Measurements from ENCODE around the gene RTF2. TPM values are rescaled to one million over a fixed set of nuclear protein-coding genes. Genes with fewer than 3 reads are reported as not detected.
"Not testable (repeated sequence)": the region's sequence is repeated elsewhere in the genome, so short reads cannot be mapped to it uniquely, and the experiment has no call there.

RTF2 gene
- total RNA-seq, 1 experiment from 2014 or later, result 131 TPM

GRCh38 chr20:56488566-56488965 is 20.1 kb downstream of the RTF2 start:
- no peak for DNase-seq (ENCODE audit: low spot score)

DNA sequence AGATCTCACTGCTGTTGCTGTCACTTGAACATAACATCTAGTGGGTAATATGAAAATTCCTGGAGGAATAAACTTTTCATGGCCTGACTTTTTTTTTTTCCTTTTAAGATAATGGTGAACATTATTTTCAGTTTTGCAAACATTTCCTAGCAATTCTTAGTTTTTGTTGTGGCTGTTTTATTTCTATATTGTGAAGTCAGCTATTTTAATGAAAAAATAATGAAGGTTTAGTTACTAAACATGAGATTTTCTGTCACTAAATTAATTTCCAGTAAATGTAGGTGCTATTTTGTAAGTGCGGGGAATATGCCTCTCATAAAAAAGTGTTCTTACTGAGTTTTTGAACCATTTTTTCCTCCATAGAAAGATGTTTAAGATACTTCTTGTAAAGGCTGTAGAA is 32.7 kb downstream of the RTF2 start:
- no peak for DNase-seq (ENCODE audit: low spot score)

DNA sequence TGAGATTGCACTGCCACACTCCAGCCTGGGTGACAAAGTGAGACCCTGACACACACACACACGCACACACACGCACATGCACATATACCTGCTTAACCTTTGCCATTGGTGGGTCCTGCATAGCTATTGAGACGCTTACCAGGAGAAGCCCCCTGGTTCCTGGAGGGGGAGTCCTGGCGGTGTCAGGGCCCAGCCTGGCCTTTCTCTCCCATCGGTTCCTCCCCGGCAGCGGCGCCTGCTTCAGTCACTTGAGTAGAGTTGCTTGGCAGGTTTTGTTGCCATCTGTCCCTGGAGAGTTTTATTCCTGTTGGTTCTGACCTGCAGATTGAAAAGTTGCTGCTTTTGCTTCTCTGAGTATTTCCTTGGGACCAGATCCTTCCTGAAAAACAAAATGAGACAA is 35.5 kb downstream of the RTF2 start:
- no peak for DNase-seq (ENCODE audit: low spot score)

- DNase-seq (ENCODE audit: low spot score), result no peak
Measured at GRCh38 chr20:56504373-56505005, 36.1 kb downstream of the RTF2 start.

DNA sequence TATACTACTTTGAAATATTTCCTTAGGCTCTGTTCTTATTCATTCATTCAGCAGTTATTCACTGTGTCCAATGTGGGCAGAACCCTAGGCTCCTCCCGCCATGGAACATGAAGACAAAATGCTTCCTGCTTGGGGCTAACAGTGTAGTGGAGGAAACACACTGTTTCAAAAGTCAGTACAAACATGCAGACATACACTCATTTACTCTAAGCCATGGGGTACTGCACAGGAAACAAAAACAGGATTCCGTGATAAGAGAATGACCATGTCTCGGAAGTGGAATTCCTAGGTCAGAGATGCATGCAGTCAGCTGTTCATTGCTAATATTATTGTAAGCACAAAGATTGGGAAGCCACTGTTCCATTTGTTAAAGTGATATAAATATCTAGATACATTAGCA is 37.7 kb downstream of the RTF2 start:
- DNase-seq (ENCODE audit: low spot score), result no peak

DNA sequence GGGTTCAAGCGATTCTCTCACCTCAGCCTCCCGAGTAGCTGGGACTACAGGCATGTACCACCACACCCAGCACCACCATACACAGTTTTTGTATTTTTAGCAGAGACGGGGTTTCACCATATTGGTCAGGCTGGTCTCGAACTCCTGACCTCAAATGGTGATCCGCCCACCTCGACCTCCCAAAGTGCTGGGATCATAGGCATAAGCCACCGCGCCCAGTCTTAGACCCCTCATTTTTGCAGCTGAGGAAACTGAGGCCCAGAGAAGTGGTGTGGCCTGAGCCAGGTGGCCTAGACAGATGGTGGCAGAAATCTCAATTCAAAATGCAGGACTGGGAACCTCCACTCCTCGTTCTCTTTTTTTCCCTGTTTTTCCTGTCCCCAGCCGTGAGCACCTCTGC is 43.5 kb downstream of the RTF2 start:
- DNase-seq (ENCODE audit: low spot score), result no peak

DNA sequence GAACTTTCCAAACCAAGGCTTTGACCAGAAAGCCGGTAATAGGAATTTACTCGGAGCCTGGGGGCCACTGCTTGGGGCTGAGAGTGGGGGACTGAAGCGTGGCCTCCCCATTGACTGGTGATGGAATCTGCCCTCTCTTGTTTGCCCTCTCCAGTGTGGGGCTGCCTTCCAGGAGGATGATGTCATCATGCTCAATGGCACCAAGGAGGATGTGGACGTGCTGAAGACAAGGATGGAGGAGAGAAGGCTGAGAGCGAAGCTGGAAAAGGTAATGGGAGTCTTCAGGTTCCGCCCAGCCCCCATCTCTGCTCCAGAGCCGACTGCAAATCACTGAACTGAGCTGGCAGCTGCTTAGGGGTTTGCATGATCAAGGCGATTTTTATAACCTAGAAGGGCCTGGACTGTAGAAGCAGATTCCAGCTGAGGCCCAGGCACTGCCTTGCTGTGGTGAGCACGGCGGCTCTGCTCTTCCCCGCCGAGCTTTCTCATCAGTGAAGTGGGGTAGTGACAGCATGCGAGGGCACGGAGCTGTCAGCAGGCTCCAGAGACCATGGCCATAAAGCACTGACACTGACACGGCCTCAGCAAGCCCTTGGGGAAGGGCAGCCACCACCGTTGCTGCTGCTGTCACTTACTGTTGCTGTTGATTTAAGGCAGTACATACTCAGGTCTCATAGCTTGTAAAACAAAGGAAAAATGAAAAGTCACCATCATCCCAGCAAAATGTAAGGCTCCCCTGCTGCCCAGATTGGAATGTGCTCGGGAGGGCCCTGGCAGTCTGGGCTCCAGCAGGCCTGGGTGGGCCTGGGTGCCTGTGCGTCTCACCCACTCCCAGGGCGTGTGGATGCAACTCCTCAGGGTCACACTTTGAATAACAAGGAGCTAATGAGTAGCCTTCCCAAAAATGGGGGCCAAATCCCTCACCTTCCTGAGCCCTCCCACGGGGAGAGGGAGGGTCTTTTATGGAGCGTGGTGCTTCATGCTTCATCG is 45.0 kb downstream of the RTF2 start:
- no peak for DNase-seq (ENCODE audit: low spot score)

GRCh38 chr20:56516631-56517030 is 48.2 kb downstream of the RTF2 start:
- DNase-seq (ENCODE audit: low spot score), result no peak

- DNase-seq (ENCODE audit: low spot score), result no peak
Measured at GRCh38 chr20:56517211-56517610, 48.8 kb downstream of the RTF2 start.

DNA sequence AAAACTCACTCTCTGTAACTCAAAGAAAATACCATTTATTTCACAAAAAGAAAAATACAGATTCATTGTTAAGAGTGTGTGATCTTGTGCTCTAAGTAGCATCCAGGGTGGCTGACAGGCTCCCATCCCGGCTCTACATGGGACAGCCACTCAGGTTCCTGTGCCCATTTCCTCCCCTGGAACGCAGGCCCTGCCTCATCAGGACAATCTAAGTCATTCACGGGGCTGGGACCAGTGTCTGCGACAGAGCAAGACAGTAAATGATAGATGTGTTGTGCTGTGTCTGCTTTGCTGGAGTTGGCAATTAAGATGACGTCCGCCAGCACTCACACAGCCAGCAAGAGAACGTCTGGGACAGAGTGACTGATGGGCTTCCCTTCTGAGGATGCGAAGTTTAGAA is 49.2 kb downstream of the RTF2 start:
- DNase-seq (ENCODE audit: low spot score), result no peak

GRCh38 chr20:56518126-56518525 is 49.7 kb downstream of the RTF2 start:
- DNase-seq (ENCODE audit: low spot score), result no peak

DNA sequence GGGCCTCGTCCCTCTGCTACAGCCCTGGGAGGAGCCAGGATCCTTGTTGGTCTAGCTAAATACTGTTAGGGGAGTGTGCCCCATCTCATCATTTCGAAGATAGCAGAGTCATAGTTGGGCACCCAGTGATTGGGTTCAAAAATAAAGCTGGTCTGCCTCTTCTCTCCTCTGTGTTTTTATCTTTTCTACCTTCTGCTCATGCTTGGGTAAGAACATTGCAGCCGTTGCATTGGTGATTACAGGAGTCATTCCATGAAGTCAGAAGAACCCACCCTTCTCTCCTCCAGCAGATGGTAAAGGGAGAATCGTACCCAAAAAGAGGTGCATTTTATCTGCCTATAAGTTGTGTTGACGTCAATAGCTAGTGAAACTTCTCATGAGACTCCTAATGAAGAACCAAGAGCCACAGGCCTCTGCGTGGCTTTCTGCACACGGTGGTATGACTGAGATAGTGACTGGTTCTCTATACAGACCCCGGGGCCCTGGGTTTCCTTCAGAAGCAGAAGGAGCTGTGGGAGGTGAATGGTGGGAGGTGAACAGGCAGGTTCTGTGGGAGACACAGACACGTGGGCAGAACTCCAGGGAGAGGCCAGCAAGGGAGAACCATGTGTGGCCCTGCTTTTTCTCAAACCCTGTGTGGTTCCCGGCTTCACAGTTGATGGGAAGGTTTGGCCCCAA is 50.4 kb downstream of the RTF2 start:
- DNase-seq (ENCODE audit: low spot score), result no peak

DNA sequence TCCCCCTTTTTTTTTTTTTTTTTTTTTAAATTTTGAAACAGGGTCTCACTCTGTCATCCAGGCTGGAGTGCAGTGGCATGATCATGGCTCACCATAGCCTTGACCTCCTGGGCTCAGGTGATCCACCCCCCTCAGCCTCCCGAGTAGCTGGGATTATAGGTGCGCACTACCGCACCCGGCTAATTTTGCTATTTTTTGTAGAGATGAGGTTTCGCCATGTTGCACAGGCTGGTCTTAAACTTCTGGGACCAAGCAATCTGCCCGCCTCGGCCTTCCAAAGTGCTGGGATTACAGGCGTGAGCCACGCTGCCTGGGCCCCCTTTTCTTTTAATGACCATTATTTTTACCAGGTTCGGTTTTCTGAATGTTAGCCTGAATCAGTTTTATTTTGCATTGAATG is 51.1 kb downstream of the RTF2 start:
- DNase-seq (ENCODE audit: low spot score), result no peak

DNA sequence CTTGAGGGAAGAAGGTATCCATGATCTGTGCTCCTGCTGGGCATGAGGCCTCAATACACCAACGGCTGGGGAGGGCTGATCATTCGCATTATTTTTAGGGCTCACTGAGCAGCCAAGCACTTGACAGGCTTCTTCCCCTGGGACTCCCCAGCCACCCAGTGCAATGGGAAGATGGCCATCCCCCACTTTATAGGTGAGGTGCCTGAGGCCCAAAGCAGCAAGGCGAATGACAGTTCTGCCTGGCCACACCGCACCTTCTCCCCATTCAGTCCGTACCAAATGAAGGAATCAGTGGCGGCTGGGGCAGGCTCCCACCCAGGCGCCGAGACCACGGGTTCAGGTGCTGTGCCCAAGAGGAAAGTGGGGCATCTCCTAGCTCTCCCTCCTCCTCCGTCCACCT is 51.8 kb downstream of the RTF2 start:
- no peak for DNase-seq (ENCODE audit: low spot score)

DNA sequence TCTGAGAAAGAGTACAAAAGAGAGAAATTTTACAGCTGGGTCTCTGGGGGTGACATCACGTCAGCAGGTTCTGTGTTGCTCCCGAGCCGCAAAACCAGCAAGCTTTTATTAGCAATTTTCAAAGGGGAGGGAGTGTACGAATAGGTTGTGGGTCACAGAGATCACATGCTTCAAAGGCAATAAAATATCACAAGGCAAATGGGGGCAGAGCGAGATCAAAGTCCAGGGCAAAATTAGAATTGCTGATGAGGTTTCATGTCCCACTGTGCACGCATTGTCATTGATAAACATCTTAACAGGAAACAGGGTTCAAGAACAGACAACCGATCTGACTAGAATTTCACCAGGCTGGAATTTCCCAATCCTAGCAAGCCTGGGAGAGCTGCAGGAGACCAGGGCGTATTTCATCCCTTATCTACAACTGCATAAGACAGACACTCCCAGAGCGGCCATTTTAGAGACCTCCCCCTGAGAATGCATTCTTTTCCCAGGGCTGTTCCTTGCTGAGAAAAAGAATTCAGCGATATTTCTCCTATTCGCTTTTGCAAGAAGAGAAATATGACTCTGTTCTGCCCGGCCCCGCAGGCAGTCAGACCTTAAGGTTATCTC is 52.4 kb downstream of the RTF2 start:
- DNase-seq (ENCODE audit: low spot score), result not testable (repeated sequence)

GRCh38 chr20:56522311-56522710 is 53.9 kb downstream of the RTF2 start:
- DNase-seq (ENCODE audit: low spot score), result no peak

GRCh38 chr20:56524444-56524843 is 56.0 kb downstream of the RTF2 start, which contains the start of gene FAM209A:
FAM209A (plus strand) TSS chr20:56524744; CDS start chr20:56524809, 65 bp downstream.
- not testable (repeated sequence) for DNase-seq (ENCODE audit: low spot score)

DNA sequence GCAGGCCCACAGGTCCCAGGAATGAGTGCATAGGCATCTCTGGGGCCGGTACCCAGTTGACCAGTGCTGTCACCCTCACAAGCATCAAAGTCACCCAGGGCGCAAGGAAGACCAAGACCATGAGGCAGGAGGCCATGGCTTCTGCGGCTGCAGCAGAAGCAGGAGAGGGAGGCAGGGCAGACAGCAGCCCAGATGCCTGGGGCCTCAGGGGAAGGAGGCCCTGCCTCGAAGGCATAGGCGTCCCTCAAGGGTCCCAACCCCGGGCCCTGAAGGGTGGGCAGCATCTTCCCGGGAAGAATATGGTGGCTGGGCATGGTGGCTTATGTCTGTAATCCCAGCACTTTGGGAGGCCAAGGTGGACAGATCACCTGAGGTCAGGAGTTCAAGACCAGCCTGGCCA is 59.1 kb downstream of the RTF2 start:
- no peak for DNase-seq (ENCODE audit: low spot score)

DNA sequence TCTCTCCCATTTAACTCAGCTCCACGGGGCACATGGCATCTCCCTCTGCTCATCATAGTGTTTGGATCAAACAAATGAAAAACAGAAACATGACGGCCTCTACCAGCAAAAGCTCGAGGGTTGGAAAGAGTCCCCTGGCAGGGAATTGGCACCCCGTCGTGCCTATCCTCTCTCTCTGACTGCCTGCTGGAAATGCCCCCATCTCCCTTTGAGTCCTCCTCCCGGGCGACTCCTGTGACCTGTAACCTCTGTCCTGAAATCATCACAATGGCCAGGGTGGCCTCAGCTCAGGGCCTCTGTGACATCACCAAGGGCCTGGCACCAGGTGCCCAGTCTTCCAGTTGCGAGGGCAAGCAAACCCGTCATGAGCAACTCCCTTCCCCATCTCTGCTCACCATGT is 64.5 kb downstream of the RTF2 start, which contains the start of gene FAM209B:
FAM209B (plus strand) TSS at position 301 of the 400 bp plus-strand sequence; CDS start at position 397, 96 bp downstream.
- DNase-seq (ENCODE audit: low spot score), result not testable (repeated sequence)

- DNase-seq (ENCODE audit: low spot score), result no peak
Measured at GRCh38 chr20:56537997-56538396, 69.6 kb downstream of the RTF2 start.

DNA sequence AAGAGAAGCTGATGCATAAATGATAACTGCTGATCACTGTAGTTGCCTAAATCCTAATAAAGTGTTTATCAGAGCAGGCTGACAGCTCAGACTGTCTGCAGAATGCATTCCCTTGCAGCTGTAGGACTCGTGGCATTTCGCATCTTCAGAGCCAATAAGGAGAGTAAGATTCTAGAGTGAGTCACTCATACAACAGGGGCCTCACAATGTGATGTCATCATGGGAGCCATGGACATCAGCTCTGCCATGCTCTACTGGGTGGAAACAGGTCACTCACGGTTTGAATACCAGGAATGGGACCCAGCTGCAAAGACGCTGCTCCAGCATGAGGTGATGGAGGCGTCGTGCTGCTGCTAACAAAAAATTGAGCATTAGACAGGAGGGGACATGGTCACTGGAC is 72.0 kb downstream of the RTF2 start:
- DNase-seq (ENCODE audit: low spot score), result peak; percentile 32

DNA sequence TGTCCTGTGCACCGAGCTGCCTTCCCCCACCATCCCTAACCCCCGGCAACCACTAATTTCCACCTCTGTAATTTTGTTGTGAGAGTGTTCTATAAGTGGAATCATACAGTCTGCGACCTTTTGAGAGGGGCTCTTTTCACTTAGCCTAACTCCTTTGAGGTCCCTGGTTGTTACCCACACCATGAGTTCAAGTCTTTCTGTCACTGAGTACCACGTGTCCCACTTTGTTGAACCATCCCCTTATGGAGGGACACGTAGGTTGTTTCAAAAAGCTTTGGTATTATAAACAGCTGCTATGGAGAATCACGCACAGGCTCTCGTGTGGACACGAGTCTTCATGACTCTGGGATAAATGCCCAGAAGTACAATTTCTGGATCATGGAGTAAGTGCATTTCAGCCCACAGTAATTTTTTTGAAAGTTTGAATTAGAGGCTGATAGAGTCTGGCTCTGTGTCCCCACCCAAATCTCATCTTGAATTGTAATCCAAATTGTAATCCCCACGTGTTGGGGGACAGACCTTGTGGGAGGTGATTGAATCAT is 74.1 kb downstream of the RTF2 start:
- no peak for DNase-seq (ENCODE audit: low spot score)
